Endothelial cell (in vitro differentiated cells): ENCODE data around the gene PIK3R4. TPM values are rescaled to one million over a fixed set of nuclear protein-coding genes. Genes with fewer than 3 reads are reported as not detected.

Experiments used
- DNase-seq: peaks from one replicate; pipeline ENCODE4 v3.0.0; 2021; ENCODE audit warnings: low spot score
- H3K27ac Mint-ChIP-seq: one replicate; pipeline ENCODE4 v1.8.0; 2021; ENCODE audit warnings: mixed read lengths, inconsistent platforms; ENCODE audit not compliant: unreplicated experiment
- H3K27me3 Mint-ChIP-seq: one replicate; pipeline ENCODE4 v1.8.0; 2021; ENCODE audit warnings: mild to moderate bottlenecking, moderate library complexity, mixed read lengths, inconsistent platforms; ENCODE audit not compliant: unreplicated experiment
- H3K36me3 Mint-ChIP-seq: one replicate; pipeline ENCODE4 v1.8.0; 2021; ENCODE audit warnings: mild to moderate bottlenecking, low read depth, mixed read lengths, inconsistent platforms; ENCODE audit not compliant: unreplicated experiment
- H3K4me1 Mint-ChIP-seq: one replicate; pipeline ENCODE4 v1.8.0; 2021; ENCODE audit warnings: mild to moderate bottlenecking, mixed read lengths, inconsistent platforms; ENCODE audit not compliant: unreplicated experiment
- H3K4me3 Mint-ChIP-seq: one replicate; pipeline ENCODE4 v1.8.0; 2021; ENCODE audit warnings: mild to moderate bottlenecking, mixed read lengths, inconsistent platforms; ENCODE audit not compliant: unreplicated experiment
- H3K9me3 Mint-ChIP-seq: one replicate; pipeline ENCODE4 v1.8.0; 2021; ENCODE audit warnings: mixed read lengths, inconsistent platforms; ENCODE audit not compliant: unreplicated experiment
- total RNA-seq: library from RNA; stranded (reverse); fragmentation: NEBNext Ultra II Directional; extraction: Animal tissue kit (Norgen Biotek cat#: 25700); gene quantifications from one replicate; pipeline ENCODE4 v1.2.1, GENCODE V29; 2021; ENCODE audit not compliant: unreplicated experiment
- TF ChIP-seq, protein P1 (sequence below): fragments of 200-600 bp; sonication (generic); IDR thresholded peaks from one replicate; pipeline ENCODE4 v1.5.0; 2021; ENCODE audit warnings: antibody characterized with exemption; ENCODE audit not compliant: unreplicated experiment

Gene PIK3R4
- total RNA-seq, 1 donor from 2014 or later: 24.0 TPM

DNA sequence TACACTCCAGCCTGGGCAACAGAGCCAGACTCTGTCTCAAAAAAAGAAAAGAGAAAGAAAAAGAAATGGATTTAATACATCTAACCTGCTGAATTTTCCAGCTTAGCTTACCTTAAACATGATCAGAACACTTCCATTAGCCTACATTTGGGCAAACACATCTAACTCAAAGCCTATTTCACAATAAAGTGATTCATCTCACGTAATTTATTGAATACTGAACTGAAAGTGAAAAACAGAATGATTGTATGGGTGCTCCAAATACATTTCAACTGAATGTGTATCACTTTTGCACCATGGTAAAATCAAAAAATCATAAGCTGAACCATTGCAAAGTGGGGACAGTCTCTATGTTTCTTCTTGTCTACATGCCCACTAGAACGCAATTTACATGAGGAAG is 9.0 kb downstream of the PIK3R4 start:
- no peaks in the 10 kb centered on the region for H3K9me3 Mint-ChIP-seq
- no peak overlapping the region for H3K4me3 Mint-ChIP-seq
- H3K27ac Mint-ChIP-seq: no peak overlapping the region
- no peaks in the 10 kb centered on the region for H3K27me3 Mint-ChIP-seq
- H3K36me3 Mint-ChIP-seq: no peaks in the 10 kb centered on the region
- TF ChIP-seq, protein P1, sequence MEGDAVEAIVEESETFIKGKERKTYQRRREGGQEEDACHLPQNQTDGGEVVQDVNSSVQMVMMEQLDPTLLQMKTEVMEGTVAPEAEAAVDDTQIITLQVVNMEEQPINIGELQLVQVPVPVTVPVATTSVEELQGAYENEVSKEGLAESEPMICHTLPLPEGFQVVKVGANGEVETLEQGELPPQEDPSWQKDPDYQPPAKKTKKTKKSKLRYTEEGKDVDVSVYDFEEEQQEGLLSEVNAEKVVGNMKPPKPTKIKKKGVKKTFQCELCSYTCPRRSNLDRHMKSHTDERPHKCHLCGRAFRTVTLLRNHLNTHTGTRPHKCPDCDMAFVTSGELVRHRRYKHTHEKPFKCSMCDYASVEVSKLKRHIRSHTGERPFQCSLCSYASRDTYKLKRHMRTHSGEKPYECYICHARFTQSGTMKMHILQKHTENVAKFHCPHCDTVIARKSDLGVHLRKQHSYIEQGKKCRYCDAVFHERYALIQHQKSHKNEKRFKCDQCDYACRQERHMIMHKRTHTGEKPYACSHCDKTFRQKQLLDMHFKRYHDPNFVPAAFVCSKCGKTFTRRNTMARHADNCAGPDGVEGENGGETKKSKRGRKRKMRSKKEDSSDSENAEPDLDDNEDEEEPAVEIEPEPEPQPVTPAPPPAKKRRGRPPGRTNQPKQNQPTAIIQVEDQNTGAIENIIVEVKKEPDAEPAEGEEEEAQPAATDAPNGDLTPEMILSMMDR: no peak
- no peaks in the 10 kb centered on the region for H3K4me1 Mint-ChIP-seq
- no peak for DNase-seq

GRCh38 chr3:130733236-130733875 is 13.3 kb downstream of the PIK3R4 start:
- Mint-ChIP-seq H3K9me3 (no peaks in the 10 kb centered on the region), H3K4me3 (no peak overlapping the region), H3K4me1 (no peaks in the 10 kb centered on the region), H3K27me3 (no peaks in the 10 kb centered on the region), H3K27ac (no peak overlapping the region), H3K36me3 (no peaks in the 10 kb centered on the region)
- TF ChIP-seq, protein P1: no peak
- DNase-seq: no peak

- Mint-ChIP-seq H3K4me3 (no peak overlapping the region), H3K27ac (no peak overlapping the region), H3K4me1 (no peaks in the 10 kb centered on the region), H3K9me3 (no peaks in the 10 kb centered on the region), H3K27me3 (no peaks in the 10 kb centered on the region), H3K36me3 (no peaks in the 10 kb centered on the region)
- TF ChIP-seq, protein P1: no peak
- no peak for DNase-seq
Observed at GRCh38 chr3:130732501-130732900, 14.1 kb downstream of the PIK3R4 start.

- no peaks in the 10 kb centered on the region for H3K4me1 Mint-ChIP-seq
- no peaks in the 10 kb centered on the region for H3K36me3 Mint-ChIP-seq
- H3K27me3 Mint-ChIP-seq: no peaks in the 10 kb centered on the region
- H3K4me3 Mint-ChIP-seq: no peak overlapping the region
- no peak overlapping the region for H3K27ac Mint-ChIP-seq
- TF ChIP-seq, protein P1: no peak
- no peaks in the 10 kb centered on the region for H3K9me3 Mint-ChIP-seq
- no peak for DNase-seq
Observed at GRCh38 chr3:130731817-130732216, 14.8 kb downstream of the PIK3R4 start.

DNA sequence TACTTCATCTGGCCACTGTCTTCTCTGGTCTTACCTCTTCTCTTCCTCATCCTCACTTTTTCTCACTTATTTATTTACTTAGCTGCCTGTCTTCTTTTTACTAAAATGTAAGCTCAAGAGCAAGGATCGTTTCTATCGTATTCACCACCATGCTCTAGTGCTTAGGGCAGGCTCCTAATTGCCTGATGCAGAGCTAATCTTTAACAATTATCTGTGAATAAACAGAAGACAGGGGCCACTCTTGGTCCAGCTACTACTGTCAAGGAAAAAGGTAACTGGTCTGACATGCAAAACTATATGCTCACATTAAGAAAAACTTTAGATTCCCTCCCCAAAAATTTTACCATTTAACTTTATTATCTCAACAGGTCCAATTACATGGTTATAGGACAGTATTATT is 17.5 kb downstream of the PIK3R4 start:
- no peaks in the 10 kb centered on the region for H3K36me3 Mint-ChIP-seq
- TF ChIP-seq, protein P1: no peak
- H3K27ac Mint-ChIP-seq: no peak overlapping the region
- H3K4me3 Mint-ChIP-seq: no peak overlapping the region
- no peaks in the 10 kb centered on the region for H3K4me1 Mint-ChIP-seq
- DNase-seq: no peak
- no peaks in the 10 kb centered on the region for H3K9me3 Mint-ChIP-seq
- H3K27me3 Mint-ChIP-seq: no peaks in the 10 kb centered on the region
